ENCODE measurements around the gene GLRA3. TPM values are rescaled to one million over a fixed set of nuclear protein-coding genes. Genes with fewer than 3 reads are reported as not detected.
"Not testable (repeated sequence)": the region's sequence is repeated elsewhere in the genome, so short reads cannot be mapped to it uniquely, and the experiment has no call there.

Gene GLRA3
- polyA plus RNA-seq, 3 donors from 2014 or later: not detected

DNA sequence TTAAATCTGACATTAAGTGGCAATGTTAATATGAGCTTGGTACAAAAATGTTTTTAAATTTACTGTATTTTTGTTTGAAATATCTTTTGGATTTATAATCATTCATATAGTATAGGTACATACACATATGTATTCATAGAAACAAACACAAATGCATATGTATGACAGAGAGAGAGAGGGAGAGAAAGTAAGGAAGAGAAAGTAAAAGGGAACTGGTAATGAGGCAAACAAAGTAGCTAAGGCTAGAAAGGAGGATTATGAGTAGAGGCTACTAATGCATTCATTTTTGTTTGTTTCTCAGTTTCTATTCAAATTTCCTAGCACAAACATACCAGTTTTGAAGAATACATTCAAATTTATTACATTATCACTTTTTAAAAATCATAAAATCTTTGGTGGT, 132.4 kb downstream of the GLRA3 start:
- no peaks in the 10 kb centered on the region for H3K36me3 Mint-ChIP-seq
- no peaks in the 10 kb centered on the region for H3K27me3 Mint-ChIP-seq (ENCODE audit: low read depth in 3 of 3)
- no peaks in the 10 kb centered on the region for H3K4me1 Mint-ChIP-seq
- H3K9me3 Mint-ChIP-seq: peaks cover 3 to 8% (median 5%) of the 10 kb centered on the region in 6 donors
- no peak overlapping the region for H3K27ac Mint-ChIP-seq
- no peak for DNase-seq
- H3K4me3 Mint-ChIP-seq: no peak overlapping the region

DNA sequence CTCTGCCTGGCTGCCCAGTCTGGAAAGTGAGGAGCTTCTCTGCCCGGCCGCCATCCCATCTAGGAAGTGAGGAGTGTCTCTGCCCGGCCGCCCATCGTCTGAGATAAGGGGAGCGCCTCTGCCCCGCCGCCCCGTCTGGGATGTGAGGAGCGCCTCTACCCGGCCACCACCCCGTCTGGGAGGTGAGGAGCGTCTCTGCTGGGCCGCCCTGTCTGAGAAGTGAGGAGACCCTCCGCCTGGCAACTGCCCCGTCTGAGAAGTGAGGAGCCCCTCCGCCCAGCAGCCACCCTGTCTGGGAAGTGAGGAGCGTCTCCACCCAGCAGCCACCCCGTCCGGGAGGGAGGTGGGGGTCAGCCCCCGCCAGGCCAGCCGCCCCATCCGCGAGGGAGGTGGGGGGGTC, 137.2 kb downstream of the GLRA3 start:
- H3K4me1 Mint-ChIP-seq; H3K27ac Mint-ChIP-seq; H3K4me3 Mint-ChIP-seq; H3K27me3 Mint-ChIP-seq (ENCODE audit: low read depth in 3 of 3); H3K36me3 Mint-ChIP-seq; DNase-seq: not testable (repeated sequence)
- H3K9me3 Mint-ChIP-seq: peaks cover 0 to 31% (median 14%) of the 10 kb centered on the region in 6 donors

DNA sequence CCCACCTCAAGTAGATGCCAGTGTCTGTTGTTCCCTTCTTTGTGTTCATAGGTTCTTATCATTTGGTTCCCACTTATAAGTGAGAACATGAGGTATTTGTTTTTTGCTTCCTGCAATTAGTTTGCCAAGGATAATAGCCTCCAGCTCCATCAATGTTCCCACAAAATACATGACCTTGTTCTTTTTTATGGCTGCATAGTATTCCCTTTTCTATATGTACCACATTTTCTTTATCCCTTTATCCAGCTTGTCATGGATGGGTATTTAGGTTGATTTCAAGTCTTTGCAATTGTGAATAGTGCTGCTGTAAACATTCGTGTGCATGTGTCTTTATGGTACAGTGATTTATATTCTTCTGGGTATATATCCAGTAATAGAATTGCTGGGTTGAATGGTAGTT, 138.4 kb downstream of the GLRA3 start:
- Mint-ChIP-seq H3K4me3 (no peak overlapping the region), H3K27ac (no peak overlapping the region), H3K9me3 (peaks cover 0 to 36% (median 14%) of the 10 kb centered on the region in 6 donors), H3K36me3 (no peaks in the 10 kb centered on the region), H3K27me3 (ENCODE audit: low read depth in 3 of 3) (peaks cover 0 to 2% (median 1%) of the 10 kb centered on the region in 3 donors), H3K4me1 (no peaks in the 10 kb centered on the region)
- no peak for DNase-seq

DNA sequence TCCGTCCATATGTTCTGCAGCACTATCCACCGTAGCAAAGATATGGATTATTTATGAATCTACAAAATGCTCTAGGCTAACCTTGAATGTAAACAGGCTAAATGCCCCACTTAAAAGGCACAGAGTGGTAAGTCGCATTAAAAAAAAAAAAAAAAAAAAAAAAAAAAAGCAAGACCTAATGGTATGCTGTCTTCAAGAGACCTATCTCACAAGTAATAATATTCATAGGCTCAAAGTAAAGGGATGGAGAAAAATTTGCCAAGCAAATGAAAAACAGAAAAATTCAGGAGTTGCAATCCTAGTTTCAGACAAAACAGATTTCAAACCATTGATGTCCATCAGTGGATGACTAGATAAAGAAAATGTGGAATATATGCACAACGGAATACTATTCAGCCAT, 139.4 kb downstream of the GLRA3 start:
- H3K27me3 Mint-ChIP-seq (ENCODE audit: low read depth in 3 of 3): peaks cover 0 to 2% (median 1%) of the 10 kb centered on the region in 3 donors
- H3K4me1 Mint-ChIP-seq: no peaks in the 10 kb centered on the region
- no peak overlapping the region for H3K4me3 Mint-ChIP-seq
- H3K9me3 Mint-ChIP-seq: peaks cover under 1 to 36% (median 13%) of the 10 kb centered on the region in 6 donors
- H3K36me3 Mint-ChIP-seq: no peaks in the 10 kb centered on the region
- no peak overlapping the region for H3K27ac Mint-ChIP-seq
- DNase-seq: no peak

DNA sequence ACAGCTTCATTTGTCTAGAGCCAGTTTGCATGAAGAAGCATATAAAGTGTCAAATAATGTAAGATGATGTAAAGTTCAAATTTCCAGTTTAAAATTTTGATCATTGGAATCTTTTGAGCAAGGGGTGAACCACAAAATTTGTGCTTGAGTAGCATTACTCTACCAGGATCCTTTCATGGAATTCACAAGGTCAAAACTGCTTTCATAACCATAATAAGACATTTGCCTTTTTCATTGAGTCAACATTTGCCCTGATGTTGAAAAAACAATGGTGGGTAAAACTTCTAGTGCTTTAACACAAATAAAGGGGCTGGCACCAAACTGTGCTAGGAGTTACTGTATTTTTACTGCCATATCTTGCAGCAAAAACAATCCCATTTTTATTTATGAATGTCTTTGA, 142.2 kb downstream of the GLRA3 start:
- no peaks in the 10 kb centered on the region for H3K4me1 Mint-ChIP-seq
- DNase-seq: no peak
- H3K27me3 Mint-ChIP-seq (ENCODE audit: low read depth in 3 of 3): peaks cover 0 to 8% (median 1%) of the 10 kb centered on the region in 3 donors
- no peak overlapping the region for H3K27ac Mint-ChIP-seq
- H3K36me3 Mint-ChIP-seq: no peaks in the 10 kb centered on the region
- no peak overlapping the region for H3K4me3 Mint-ChIP-seq
- peaks cover 4 to 29% (median 11%) of the 10 kb centered on the region in 6 donors for H3K9me3 Mint-ChIP-seq

DNA sequence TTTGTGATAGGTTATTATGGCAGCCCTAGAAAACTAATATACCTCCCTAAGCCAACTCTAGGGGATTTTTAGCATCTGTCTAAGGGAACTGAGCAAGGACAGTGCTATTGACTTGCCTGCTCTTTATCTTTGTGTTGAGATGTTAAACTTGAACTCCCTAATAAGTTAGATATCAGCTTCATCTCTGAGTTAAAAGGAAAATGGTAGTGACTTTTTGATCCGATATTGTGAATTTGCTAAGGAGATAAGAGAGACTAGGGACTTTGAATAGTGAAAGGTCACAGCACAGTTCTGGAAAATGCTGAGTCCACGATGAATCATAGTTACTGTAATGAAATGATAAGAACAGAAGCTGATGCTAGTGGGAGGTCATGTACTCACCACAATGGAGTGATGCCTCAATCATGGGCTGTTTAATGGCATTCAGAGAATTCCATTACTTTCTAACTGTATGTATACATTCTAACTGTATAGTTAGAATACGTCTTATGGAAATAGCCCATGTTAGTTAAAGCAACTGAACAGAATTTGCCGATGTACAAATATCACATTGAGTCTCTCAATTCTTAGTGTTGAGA, 147.2 kb downstream of the GLRA3 start:
- Mint-ChIP-seq H3K36me3 (no peaks in the 10 kb centered on the region), H3K4me1 (no peaks in the 10 kb centered on the region), H3K27me3 (ENCODE audit: low read depth in 3 of 3) (peaks cover 0 to 6% (median 0%) of the 10 kb centered on the region in 3 donors), H3K27ac (no peak overlapping the region), H3K4me3 (no peak overlapping the region), H3K9me3 (peaks cover 0 to 6% (median 2%) of the 10 kb centered on the region in 6 donors)
- no peak for DNase-seq

DNA sequence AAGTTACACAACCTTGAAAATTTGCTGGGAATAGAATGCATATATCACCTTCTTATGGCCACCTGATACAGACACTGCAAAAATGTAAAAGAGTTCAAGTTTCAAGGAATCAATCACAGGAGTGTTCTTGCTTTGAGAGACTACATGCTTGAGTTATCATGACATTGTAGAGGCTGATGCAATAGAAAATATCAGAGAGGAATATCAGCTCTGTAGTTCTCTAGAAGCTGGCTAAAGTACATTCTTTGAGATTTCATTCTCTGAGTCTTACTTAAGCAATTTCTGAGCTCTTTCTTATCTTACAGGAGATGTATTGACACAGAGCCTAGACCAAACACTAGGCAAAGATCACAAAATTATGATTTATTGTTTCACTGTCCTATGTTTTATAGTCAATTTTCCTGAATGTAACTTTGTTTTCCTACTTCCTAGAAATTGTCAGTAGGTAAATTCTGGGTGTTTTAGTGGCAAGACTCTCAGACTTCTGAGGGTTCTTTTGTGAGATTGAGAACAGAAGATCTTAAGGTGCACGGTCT, 154.7 kb downstream of the GLRA3 start:
- no peak for DNase-seq
- H3K9me3 Mint-ChIP-seq: no peaks in the 10 kb centered on the region
- H3K27me3 Mint-ChIP-seq (ENCODE audit: low read depth in 3 of 3): peaks cover 0 to 2% (median 0%) of the 10 kb centered on the region in 3 donors
- H3K36me3 Mint-ChIP-seq: no peaks in the 10 kb centered on the region
- no peaks in the 10 kb centered on the region for H3K4me1 Mint-ChIP-seq
- H3K4me3 Mint-ChIP-seq: no peak overlapping the region
- no peak overlapping the region for H3K27ac Mint-ChIP-seq

DNA sequence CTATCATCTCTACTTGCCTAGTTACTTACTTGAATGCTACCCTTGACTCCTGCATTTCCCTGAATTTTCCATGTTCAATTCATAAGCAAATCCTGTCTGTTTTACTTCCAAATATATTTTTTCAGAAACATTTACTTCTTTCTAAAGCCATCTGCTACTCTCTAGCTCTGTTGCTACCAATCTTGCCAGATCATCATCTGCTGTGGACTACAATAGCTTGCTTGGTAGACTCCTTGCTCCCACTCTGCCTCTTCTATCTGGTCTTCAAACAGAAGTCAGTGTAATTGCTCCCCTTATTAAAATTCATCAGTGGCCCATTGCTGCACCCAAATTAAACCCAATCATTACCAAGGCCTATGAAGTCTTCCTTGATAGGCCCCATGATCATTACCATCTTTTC, 155.2 kb downstream of the GLRA3 start:
- Mint-ChIP-seq H3K36me3 (no peaks in the 10 kb centered on the region), H3K9me3 (no peaks in the 10 kb centered on the region), H3K27me3 (ENCODE audit: low read depth in 3 of 3) (peaks cover 0 to 2% (median under 1%) of the 10 kb centered on the region in 3 donors), H3K4me3 (no peak overlapping the region), H3K27ac (no peak overlapping the region), H3K4me1 (no peaks in the 10 kb centered on the region)
- DNase-seq: no peak

DNA sequence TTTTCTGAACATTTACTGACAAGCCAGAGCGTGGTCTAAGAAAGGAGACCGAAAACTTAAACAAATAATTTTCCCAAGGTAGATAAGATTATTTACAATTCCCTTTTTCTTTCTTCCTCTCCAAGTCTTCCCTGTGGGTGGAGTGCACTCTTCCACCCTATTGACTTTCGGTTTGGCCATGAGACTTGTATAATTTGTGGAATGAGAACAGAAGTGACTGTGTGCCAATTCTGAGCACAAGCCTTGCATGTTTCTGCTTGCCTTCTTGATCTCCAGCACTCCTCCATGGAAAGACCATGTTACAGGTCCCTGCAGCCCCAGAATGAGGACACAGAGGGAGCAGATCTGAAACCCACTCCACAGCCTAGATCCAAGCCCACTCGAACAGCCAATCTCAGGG, 156.8 kb downstream of the GLRA3 start:
- H3K27ac Mint-ChIP-seq: no peak overlapping the region
- no peaks in the 10 kb centered on the region for H3K36me3 Mint-ChIP-seq
- no peak overlapping the region for H3K4me3 Mint-ChIP-seq
- no peak for DNase-seq
- H3K27me3 Mint-ChIP-seq (ENCODE audit: low read depth in 3 of 3): peaks cover 0 to 5% (median 2%) of the 10 kb centered on the region in 3 donors
- no peaks in the 10 kb centered on the region for H3K4me1 Mint-ChIP-seq
- H3K9me3 Mint-ChIP-seq: no peaks in the 10 kb centered on the region

DNA sequence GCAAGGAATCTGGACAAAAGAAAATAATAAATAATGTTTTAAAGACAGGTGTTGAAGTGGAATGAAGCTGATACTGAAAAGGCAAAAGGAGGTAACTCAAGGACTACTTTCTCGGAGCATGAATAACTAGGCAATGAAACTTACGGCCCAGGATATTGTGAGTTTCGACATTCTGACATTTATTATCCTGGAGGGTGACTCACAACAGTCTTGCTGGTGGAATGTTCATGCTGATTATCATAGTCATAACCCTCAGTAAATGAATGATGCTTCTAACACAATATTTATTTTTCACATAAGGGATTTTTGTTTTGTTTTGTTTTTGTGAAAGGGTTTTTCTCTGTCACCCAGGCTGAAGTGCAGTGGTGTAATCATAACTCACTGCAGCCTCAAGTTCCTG, 159.8 kb downstream of the GLRA3 start:
- H3K4me3 Mint-ChIP-seq: no peak overlapping the region
- no peak overlapping the region for H3K27ac Mint-ChIP-seq
- peaks cover 0 to 5% (median 2%) of the 10 kb centered on the region in 3 donors for H3K27me3 Mint-ChIP-seq (ENCODE audit: low read depth in 3 of 3)

DNA sequence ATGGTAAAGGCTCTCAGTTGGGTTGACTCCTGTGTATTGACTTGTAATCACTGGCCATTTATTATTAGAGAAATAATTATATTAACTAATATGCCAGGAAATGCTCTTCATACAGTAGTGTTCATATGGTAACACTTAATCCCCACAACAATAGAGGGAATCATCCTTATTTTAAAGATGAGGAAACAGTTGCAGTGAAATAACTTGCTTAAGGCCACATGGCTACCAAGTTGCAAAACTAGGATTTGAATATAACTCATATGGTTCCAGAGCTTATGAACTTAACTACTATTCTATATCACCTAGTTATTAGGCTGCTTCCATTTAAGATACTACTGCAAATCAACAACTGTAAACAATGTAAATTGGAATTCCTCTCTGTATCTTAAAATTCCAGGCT, 163.2 kb downstream of the GLRA3 start:
- Mint-ChIP-seq H3K9me3 (peaks cover 0 to 7% (median 0%) of the 10 kb centered on the region in 6 donors), H3K4me1 (no peaks in the 10 kb centered on the region), H3K36me3 (no peaks in the 10 kb centered on the region), H3K27ac (no peak overlapping the region), H3K27me3 (ENCODE audit: low read depth in 3 of 3) (peaks cover 2% of the 10 kb centered on the region in 3 donors), H3K4me3 (no peak overlapping the region)
- DNase-seq: no peak

More for the DNA sequence above, 159.8 kb downstream of the GLRA3 start:
- Mint-ChIP-seq H3K36me3 (no peaks in the 10 kb centered on the region), H3K9me3 (peaks cover 0 to 6% (median 0%) of the 10 kb centered on the region in 6 donors), H3K4me1 (no peaks in the 10 kb centered on the region)
- no peak for DNase-seq

DNA sequence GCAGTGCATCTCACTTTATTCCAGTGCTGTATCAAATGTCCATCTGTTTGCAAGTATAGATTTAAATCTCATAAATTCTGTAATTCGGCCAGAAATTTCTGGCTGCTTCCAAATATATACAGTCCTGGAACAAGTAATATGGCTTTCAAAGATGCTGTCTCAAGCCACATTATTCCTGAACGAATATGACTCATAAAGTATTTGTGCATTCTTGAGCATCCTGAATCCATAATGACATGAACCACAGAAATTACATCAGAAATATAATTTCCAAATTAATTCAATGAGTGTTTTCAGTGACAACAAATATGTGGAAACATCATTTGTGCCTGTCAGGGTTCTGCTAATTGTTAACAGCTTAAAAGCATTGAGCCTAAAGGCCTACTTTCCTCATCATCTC, 165.8 kb downstream of the GLRA3 start:
- Mint-ChIP-seq H3K9me3 (peaks cover 0 to 7% (median 0%) of the 10 kb centered on the region in 6 donors), H3K4me1 (no peaks in the 10 kb centered on the region), H3K27ac (no peak overlapping the region), H3K36me3 (no peaks in the 10 kb centered on the region), H3K27me3 (ENCODE audit: low read depth in 3 of 3) (peaks cover 2% of the 10 kb centered on the region in 3 donors), H3K4me3 (no peak overlapping the region)
- DNase-seq: no peak

DNA sequence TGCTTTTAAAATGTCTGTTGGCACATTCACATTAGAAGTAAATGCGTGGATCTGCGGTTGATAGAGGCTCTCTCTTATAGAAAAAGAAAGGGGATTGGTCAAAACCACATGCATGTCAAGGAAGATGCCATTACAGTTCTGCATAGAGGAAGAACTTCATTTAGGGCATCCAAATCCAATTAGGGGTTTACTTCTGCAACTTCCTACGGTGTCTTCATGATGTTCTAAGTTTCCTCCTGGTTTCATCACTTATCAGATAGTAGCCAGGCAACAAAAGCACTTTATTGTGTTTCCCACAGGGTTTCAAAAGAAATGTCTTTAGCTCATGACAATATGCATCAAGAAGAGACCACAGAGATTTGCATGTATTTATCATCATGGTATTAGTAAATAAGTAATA, 170.8 kb downstream of the GLRA3 start:
- H3K27me3 Mint-ChIP-seq (ENCODE audit: low read depth in 3 of 3): peaks cover 0 to 2% (median 0%) of the 10 kb centered on the region in 3 donors
- H3K36me3 Mint-ChIP-seq: no peaks in the 10 kb centered on the region
- no peak overlapping the region for H3K4me3 Mint-ChIP-seq
- no peak overlapping the region for H3K27ac Mint-ChIP-seq
- peaks cover 0 to 4% (median 0%) of the 10 kb centered on the region in 6 donors for H3K9me3 Mint-ChIP-seq
- no peaks in the 10 kb centered on the region for H3K4me1 Mint-ChIP-seq
- DNase-seq: no peak

DNA sequence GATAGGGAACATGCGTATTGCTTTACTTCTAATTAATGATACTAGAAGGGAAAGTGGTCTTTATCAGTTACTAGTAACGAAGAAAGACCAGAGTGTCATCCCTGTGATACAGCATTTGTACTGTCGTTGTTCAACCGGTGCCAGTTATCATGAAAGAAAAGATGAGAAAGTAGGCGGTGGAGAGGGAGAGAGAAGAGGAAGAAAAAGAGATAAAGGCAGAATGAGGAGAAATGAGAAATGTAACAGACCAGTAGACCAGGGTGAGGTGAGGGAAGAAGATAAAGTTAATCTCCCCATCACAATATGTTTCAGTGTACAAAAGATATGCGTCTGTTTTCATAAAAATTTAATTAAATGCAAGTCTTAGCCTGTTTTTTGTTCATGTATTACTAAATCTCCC, 171.6 kb downstream of the GLRA3 start:
- Mint-ChIP-seq H3K27ac (no peak overlapping the region), H3K4me1 (no peaks in the 10 kb centered on the region), H3K4me3 (no peak overlapping the region), H3K27me3 (ENCODE audit: low read depth in 3 of 3) (peaks cover 0 to 2% (median 0%) of the 10 kb centered on the region in 3 donors), H3K9me3 (peaks cover 0 to 4% (median 0%) of the 10 kb centered on the region in 6 donors), H3K36me3 (no peaks in the 10 kb centered on the region)
- no peak for DNase-seq

DNA sequence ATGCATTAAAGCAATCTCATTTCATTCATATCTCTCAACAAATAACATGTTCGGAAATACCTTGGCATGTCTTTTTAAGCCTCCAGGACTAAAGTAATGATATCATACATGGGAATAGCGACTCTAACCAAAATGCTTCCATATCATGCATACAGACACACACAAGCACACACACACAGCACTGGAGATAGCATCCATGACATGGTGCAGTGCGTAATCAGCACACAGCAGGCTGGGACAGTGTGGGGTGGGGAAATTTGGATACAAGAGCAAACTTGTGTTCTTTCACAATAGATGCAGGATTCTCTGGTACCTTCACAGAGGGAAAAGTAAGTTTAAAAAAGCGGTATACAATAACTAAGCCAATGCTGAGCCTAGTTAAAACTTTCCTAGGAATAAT, 174.4 kb downstream of the GLRA3 start:
- H3K4me3 Mint-ChIP-seq: no peak overlapping the region
- H3K27ac Mint-ChIP-seq: no peak overlapping the region
- H3K4me1 Mint-ChIP-seq: no peaks in the 10 kb centered on the region
- DNase-seq: no peak
- H3K27me3 Mint-ChIP-seq (ENCODE audit: low read depth in 3 of 3): peaks cover 0 to 2% (median 2%) of the 10 kb centered on the region in 3 donors
- H3K9me3 Mint-ChIP-seq: peaks cover 0 to 4% (median 0%) of the 10 kb centered on the region in 6 donors
- no peaks in the 10 kb centered on the region for H3K36me3 Mint-ChIP-seq
